Astrocyte (in vitro differentiated cells and primary cell): ENCODE measurements around the gene IFT20. TPM values are rescaled to one million over a fixed set of nuclear protein-coding genes. Genes with fewer than 3 reads are reported as not detected.
A peak's percentile ranks its signal among the peaks of the same experiment; 100 is the strongest.

ENCODE experiments used
- DNase-seq: peaks from one replicate; pipeline ENCODE4 v3.0.0-alpha.2; 2010; ENCODE audit warnings: low read depth
- FAIRE-seq: peaks from 2 replicates; lab custom pipeline; 2011; peaks lifted over from hg19 to GRCh38; lab: Jason Lieb, UNC
- H2AFZ ChIP-seq: 2 replicates; pipeline ENCODE4 v1.6.0; 2012; ENCODE audit warnings: low read depth, low read length, inconsistent platforms
- H3K27ac ChIP-seq: 2 replicates; pipeline ENCODE4 v1.5.1; 2011; ENCODE audit warnings: low read depth, low read length, inconsistent platforms
- H3K27me3 ChIP-seq: 2 replicates; pipeline ENCODE4 v1.6.0; 2011; ENCODE audit warnings: low read length, inconsistent platforms; ENCODE audit not compliant: insufficient read depth
- H3K36me3 ChIP-seq: 2 replicates; pipeline ENCODE4 v1.5.1; 2011; ENCODE audit warnings: low read length, inconsistent platforms; ENCODE audit not compliant: insufficient read depth
- H3K4me1 ChIP-seq: 2 replicates; pipeline ENCODE4 v1.5.1; 2011; ENCODE audit warnings: low read length, inconsistent platforms; ENCODE audit not compliant: insufficient read depth
- H3K4me2 ChIP-seq: 2 replicates; pipeline ENCODE4 v1.6.0; 2012; ENCODE audit warnings: low read length, inconsistent platforms
- H3K4me3 ChIP-seq: 2 replicates; pipeline ENCODE4 v1.5.1; 2011; ENCODE audit warnings: low read depth, mild to moderate bottlenecking, low read length, inconsistent platforms; ENCODE audit not compliant: insufficient read depth
- H3K79me2 ChIP-seq: 2 replicates; pipeline ENCODE4 v1.6.0; 2012; ENCODE audit warnings: mild to moderate bottlenecking, low read length, inconsistent platforms; ENCODE audit not compliant: insufficient read depth
- H3K9ac ChIP-seq: 2 replicates; pipeline ENCODE4 v1.6.0; 2012; ENCODE audit warnings: mild to moderate bottlenecking, low read length, inconsistent platforms
- H3K9me3 ChIP-seq: 2 replicates; pipeline ENCODE4 v1.5.1; 2012; ENCODE audit warnings: low read depth, mild to moderate bottlenecking, low read length, inconsistent platforms; ENCODE audit not compliant: insufficient read depth
- H4K20me1 ChIP-seq: 2 replicates; pipeline ENCODE4 v1.6.0; 2012; ENCODE audit warnings: low read length, inconsistent platforms; ENCODE audit not compliant: insufficient read depth
- H3K27ac Mint-ChIP-seq: one replicate; pipeline ENCODE4 v1.8.0; 2021; ENCODE audit warnings: mild to moderate bottlenecking, mixed read lengths; ENCODE audit not compliant: unreplicated experiment
- H3K27me3 Mint-ChIP-seq: one replicate; pipeline ENCODE4 v1.8.0; 2021; ENCODE audit warnings: low read depth, mixed read lengths; ENCODE audit not compliant: unreplicated experiment
- H3K36me3 Mint-ChIP-seq: one replicate; pipeline ENCODE4 v1.8.0; 2021; ENCODE audit warnings: low read depth, mixed read lengths; ENCODE audit not compliant: unreplicated experiment
- H3K4me1 Mint-ChIP-seq: one replicate; pipeline ENCODE4 v1.8.0; 2021; ENCODE audit warnings: low read depth, mixed read lengths; ENCODE audit not compliant: unreplicated experiment
- H3K4me3 Mint-ChIP-seq: one replicate; pipeline ENCODE4 v1.8.0; 2021; ENCODE audit warnings: mild to moderate bottlenecking, moderate library complexity, mixed read lengths; ENCODE audit not compliant: unreplicated experiment
- H3K9me3 Mint-ChIP-seq: one replicate; pipeline ENCODE4 v1.8.0; 2021; ENCODE audit warnings: mild to moderate bottlenecking, mixed read lengths; ENCODE audit not compliant: unreplicated experiment
- CTCF ChIP-seq: IDR thresholded peaks from 2 replicates; pipeline ENCODE4 v1.5.1; 2011; ENCODE audit warnings: low read depth, mild to moderate bottlenecking, inconsistent platforms, low read length, moderate library complexity; ENCODE audit not compliant: insufficient read depth
- EZH2 ChIP-seq: IDR thresholded peaks from 2 replicates; pipeline ENCODE4 v1.6.1; 2012; ENCODE audit warnings: mild to moderate bottlenecking, low read length, inconsistent platforms; ENCODE audit not compliant: insufficient read depth
- total RNA-seq: library from RNA; stranded (reverse); gene quantifications from 2 replicates; pipeline ENCODE4 v1.2.1, GENCODE V29; 2021

The IFT20 gene
- total RNA-seq, 1 donor from 2014 or later = 70.4 TPM

- H3K79me2 ChIP-seq = peaks cover 95% of the 10 kb centered on the region
- peaks cover 39% of the 10 kb centered on the region for H3K4me1 ChIP-seq
- H3K4me1 Mint-ChIP-seq = peaks cover 33% of the 10 kb centered on the region
- TF ChIP-seq CTCF (no peak), EZH2 (no peak)
- peak overlapping the region; percentile 99 for H3K4me3 Mint-ChIP-seq
- peak overlapping the region; percentile 99 for H3K27ac ChIP-seq
- peak overlapping the region; percentile 99 for H3K27ac Mint-ChIP-seq
- H3K36me3 ChIP-seq = peaks cover 11% of the 10 kb centered on the region
- H2AFZ ChIP-seq = no peak overlapping the region
- no peaks in the 10 kb centered on the region for H3K27me3 ChIP-seq
- FAIRE-seq = no peak
- peak overlapping the region; percentile 95 for H3K4me3 ChIP-seq
- H3K36me3 Mint-ChIP-seq = peaks cover 8% of the 10 kb centered on the region
- peak overlapping the region; percentile 99 for H3K9ac ChIP-seq
- H3K9me3 ChIP-seq = no peaks in the 10 kb centered on the region
- H3K27me3 Mint-ChIP-seq = no peaks in the 10 kb centered on the region
- H3K9me3 Mint-ChIP-seq = no peaks in the 10 kb centered on the region
- H4K20me1 ChIP-seq = peaks cover 81% of the 10 kb centered on the region
- peak; percentile 95 for DNase-seq
- peak overlapping the region; percentile 87 for H3K4me2 ChIP-seq
Observed at GRCh38 chr17:28335959-28336871, 943 bp upstream of the IFT20 start.

- Mint-ChIP-seq H3K4me3 (peak overlapping the region; percentile 99), H3K36me3 (peaks cover 9% of the 10 kb centered on the region), H3K27me3 (no peaks in the 10 kb centered on the region), H3K4me1 (peaks cover 33% of the 10 kb centered on the region), H3K9me3 (no peaks in the 10 kb centered on the region), H3K27ac (peak overlapping the region; percentile 87)
- Histone ChIP-seq H2AFZ (peak overlapping the region; percentile 81), H3K4me2 (peak overlapping the region; percentile 95), H3K27ac (peak overlapping the region; percentile 99), H3K79me2 (peaks cover 85% of the 10 kb centered on the region), H3K36me3 (no peaks in the 10 kb centered on the region), H4K20me1 (peaks cover 75% of the 10 kb centered on the region), H3K4me1 (peaks cover 39% of the 10 kb centered on the region), H3K9me3 (no peaks in the 10 kb centered on the region), H3K4me3 (peak overlapping the region; percentile 95), H3K27me3 (no peaks in the 10 kb centered on the region), H3K9ac (peak overlapping the region; percentile 99)
- no peak for FAIRE-seq
- TF ChIP-seq EZH2 = no peak
- no peak for TF ChIP-seq CTCF
- no peak for DNase-seq
Observed at GRCh38 chr17:28334666-28335200, 539 bp downstream of the IFT20 start.
